Ovary (tissue), 9 donors: ENCODE data around the gene ZNF652. TPM values are rescaled to one million over a fixed set of nuclear protein-coding genes. Genes with fewer than 3 reads are reported as not detected.
A peak's percentile ranks its signal among the peaks of the same experiment; 100 is the strongest.

Experiments used
- DNase-seq, 5 donors: peaks; one replicate each; pipeline ENCODE4 v3.0.0-alpha.2; 2019 to 2020
- H3K27ac ChIP-seq, 2 donors: fragments of 200-600 bp; one replicate each; pipeline versions ENCODE4 v1.5.1 to v1.8.0; 2019 to 2022
- H3K27me3 ChIP-seq: fragments of 200-600 bp; one replicate; pipeline ENCODE4 v1.8.0; 2022
- H3K36me3 ChIP-seq: fragments of 200-600 bp; sonication (generic); one replicate; pipeline ENCODE4 v1.5.1; 2019
- H3K4me1 ChIP-seq: one replicate; pipeline ENCODE4 v1.8.1; 2013; ENCODE audit warnings: mild to moderate bottlenecking, moderate library complexity; ENCODE audit not compliant: insufficient read depth
- H3K4me3 ChIP-seq: fragments of 200-600 bp; sonication (generic); one replicate; pipeline ENCODE4 v1.5.1; 2017
- H3K9me3 ChIP-seq, 2 donors: fragments of 200-600 bp in 1 of 2; sonication (generic) in 1 of 2; one replicate each; pipeline versions ENCODE4 v1.5.1 to v1.8.1; 2013 to 2019; ENCODE audit warnings: mild to moderate bottlenecking in 1 of 2, moderate library complexity in 1 of 2
- CTCF ChIP-seq, 3 donors: fragments of 450-650 bp in 2 of 3; fragments of 200-600 bp in 1 of 3; IDR thresholded peaks; one replicate each; pipeline versions ENCODE4 v1.5.1 to v1.8.0; 2016 to 2022; ENCODE audit warnings: antibody characterized with exemption in 3 of 3, mild to moderate bottlenecking in 1 of 3
- EP300 ChIP-seq: sonication (generic); formaldehyde crosslinking; IDR thresholded peaks from one replicate; pipeline ENCODE4 v1.6.1; 2017; ENCODE audit warnings: antibody characterized with exemption
- POLR2A ChIP-seq: fragments of 450-650 bp; IDR thresholded peaks from one replicate; pipeline ENCODE4 v1.6.1; 2017; ENCODE audit warnings: antibody characterized with exemption, mild to moderate bottlenecking, moderate library complexity
- WGBS, 3 donors: extraction: QIAGEN DNeasy Blood & Tissue Kit in 1 of 3; methylation state at CpG; one replicate each; pipeline versions ENCODE4 v1.1.5 to v1.1.7; 2013 to 2017; 5-methylcytosine and 5-hydroxymethylcytosine counted together
- intact Hi-C, 4 donors: fragments of 100-400 bp; cut with DNase I; formaldehyde crosslinking; loops; one replicate each; pipeline versions ENCODE4 v1.11.0 to v1.15.1; 2022 to 2023
- polyA plus RNA-seq, 2 donors: library from polyadenylated mRNA; stranded (reverse); fragments of 200-250 nt in 1 of 2; fragments of 350-450 nt in 1 of 2; fragmentation: Illumina TruSeq in 1 of 2; extraction: RNeasy Lipid Tissue Mini Kit (QIAGEN cat#74804) in 1 of 2; gene quantifications; one replicate each; pipeline ENCODE4 v1.2.3, GENCODE V29; 2013 to 2014
- total RNA-seq, 7 donors: library from RNA; depleted of rRNA in 2 of 7; stranded (reverse); fragments of >200 nt in 2 of 7; fragmentation: NEBNext Ultra II Directional in 3 of 7; extraction: Animal tissue kit (Norgen Biotek cat#: 25700) in 3 of 7; gene quantifications; one replicate each; pipeline versions ENCODE4 v1.1.0 to v1.2.4, GENCODE V29; 2016 to 2023
- donor health status: DM: no; HTN: no; CAD: no; lungs with moderate emphysema.
- donor health status: DM: no; HTN: no; CAD: no.
- donor health status: Bipolar disorder and iron deficiency.
- donor health status: DM: yes; HTN: yes; CAD: no.
- donor health status: DM: no; HTN: no; CAD: no.
- donor health status: DM: yes; HTN: yes; CAD: no.

ZNF652 gene
- total and polyA plus RNA-seq, 9 donors, result 17.1 to 60.9 (median 48.8) TPM

GRCh38 chr17:49337884-49338283, 24.2 kb downstream of the ZNF652 start:
- H3K4me1 ChIP-seq, result peaks cover 18% of the 10 kb centered on the region

GRCh38 chr17:49334744-49335512, 27.1 kb downstream of the ZNF652 start:
- no peak for DNase-seq
- 47 to 63% (median 52%) methylated on average over 6 of the region's 6 CpGs for WGBS, 3 donors
- peaks cover 14% of the 10 kb centered on the region for H3K4me1 ChIP-seq

More at GRCh38 chr17:49337884-49338283, 24.2 kb downstream of the ZNF652 start:
- peak; percentile 24 to 57 (median 46) for DNase-seq
- intact Hi-C loops, result loop anchor here in 1 of 4 donors (10.0 kb wide), 1 partner anchor 227 kb away; no protein-coding TSS in a partner anchor
- 31 to 42% (median 32%) methylated on average over 8 of the region's 8 CpGs for WGBS, 3 donors
- TF ChIP-seq POLR2A (no peak), EP300 (no peak)
- Histone ChIP-seq H3K36me3 (no peaks in the 10 kb centered on the region), H3K4me3 (no peak overlapping the region), H3K27ac (no peak overlapping the region), H3K9me3 (no peaks in the 10 kb centered on the region), H3K27me3 (no peaks in the 10 kb centered on the region)

GRCh38 chr17:49333804-49334203, 28.2 kb downstream of the ZNF652 start:
- TF ChIP-seq EP300 (no peak), POLR2A (no peak), CTCF (IDR thresholded peaks at IDR 0.05) (no peak)
- H3K9me3 ChIP-seq, result no peaks in the 10 kb centered on the region
- no peak overlapping the region for H3K27ac ChIP-seq
- H3K27me3 ChIP-seq, result no peaks in the 10 kb centered on the region
- H3K4me1 ChIP-seq, result peaks cover 10% of the 10 kb centered on the region
- intact Hi-C loops, result loop anchor here in 1 of 4 donors (10.0 kb wide), 1 partner anchor 231 kb away; no protein-coding TSS in a partner anchor
- DNase-seq, result no peak
- no peaks in the 10 kb centered on the region for H3K36me3 ChIP-seq
- H3K4me3 ChIP-seq, result no peak overlapping the region
- 10 to 20% (median 14%) methylated on average over 1 of the region's 1 CpG for WGBS, 3 donors

More at GRCh38 chr17:49334744-49335512, 27.1 kb downstream of the ZNF652 start:
- no peaks in the 10 kb centered on the region for H3K36me3 ChIP-seq
- no peak overlapping the region for H3K27ac ChIP-seq
- no peaks in the 10 kb centered on the region for H3K9me3 ChIP-seq
- intact Hi-C loops, result loop anchor here in 1 of 4 donors (10.0 kb wide), 1 partner anchor 230 kb away; no protein-coding TSS in a partner anchor
- TF ChIP-seq EP300 (no peak), CTCF (IDR thresholded peaks at IDR 0.05) (no peak), POLR2A (no peak)
- no peak overlapping the region for H3K4me3 ChIP-seq
- H3K27me3 ChIP-seq, result no peaks in the 10 kb centered on the region

GRCh38 chr17:49327835-49328784, 33.9 kb downstream of the ZNF652 start:
- Histone ChIP-seq H3K9me3 (no peaks in the 10 kb centered on the region), H3K4me1 (peaks cover 5% of the 10 kb centered on the region), H3K27me3 (no peaks in the 10 kb centered on the region), H3K36me3 (no peaks in the 10 kb centered on the region), H3K27ac (no peak overlapping the region), H3K4me3 (no peak overlapping the region)
- intact Hi-C loops, result no loop called here
- WGBS, 3 donors, result 78 to 82% (median 79%) methylated on average over 5 of the region's 5 CpGs
- no peak for DNase-seq
- no peak for TF ChIP-seq CTCF (IDR thresholded peaks at IDR 0.05)
- no peak for TF ChIP-seq POLR2A
- no peak for TF ChIP-seq EP300
